PC-9 (cell line): ENCODE results near the gene DUSP14. TPM values are rescaled to one million over a fixed set of nuclear protein-coding genes. Genes with fewer than 3 reads are reported as not detected.
A peak's percentile ranks its signal among the peaks of the same experiment; 100 is the strongest.

Source experiments
- BruUV-seq: library from RNA; stranded (reverse); fragments of 400-500 nt; replicated peaks from 2 replicates; lab custom pipeline; 2021; lab: Mats Ljungman, UMichigan
- CTCF ChIA-PET: fragments of 300-600 bp; sonication (Branson Sonifier 250); formaldehyde crosslinking; loops from one replicate; lab custom pipeline; 2022; ENCODE audit warnings: antibody characterized with exemption; lab: Charles Lee
- POLR2A ChIA-PET: fragments of 300-600 bp; sonication (Branson Sonifier 250); formaldehyde crosslinking; loops from one replicate; lab custom pipeline; 2022; ENCODE audit warnings: antibody characterized with exemption; ENCODE audit not compliant: unreplicated experiment; lab: Charles Lee
- DNase-seq, 2 experiments: peaks; one replicate each; pipeline versions ENCODE4 v3.0.0 to v3.0.0-alpha.2; 2015 to 2022; ENCODE audit warnings: mixed read lengths in 1 of 2
- H2AFZ ChIP-seq: fragments of 200-600 bp; sonication (generic); 2 replicates; pipeline ENCODE4 v1.8.1; 2017; ENCODE audit warnings: antibody characterized with exemption
- H3F3A ChIP-seq: fragments of 200-600 bp; sonication (generic); 2 replicates; pipeline ENCODE4 v1.8.1; 2017; ENCODE audit warnings: antibody characterized with exemption, mild to moderate bottlenecking, low read depth; ENCODE audit not compliant: insufficient read depth
- H3K27ac ChIP-seq: fragments of 200-600 bp; sonication (generic); 2 replicates; pipeline ENCODE4 v1.6.1; 2016; ENCODE audit warnings: mixed run types
- H3K27me3 ChIP-seq: fragments of 200-600 bp; sonication (generic); 2 replicates; pipeline ENCODE4 v1.6.1; 2016; ENCODE audit warnings: low read depth, mixed run types; ENCODE audit not compliant: insufficient read depth
- H3K36me3 ChIP-seq: fragments of 200-600 bp; sonication (generic); 2 replicates; pipeline ENCODE4 v1.6.1; 2016; ENCODE audit warnings: low read depth, mixed run types
- H3K4me1 ChIP-seq: fragments of 200-600 bp; sonication (generic); replicated peaks from 2 replicates; pipeline ENCODE4 v1.6.1; 2016; ENCODE audit warnings: mixed run types; ENCODE audit not compliant: insufficient read depth
- H3K4me2 ChIP-seq: fragments of 200-600 bp; sonication (generic); 2 replicates; pipeline ENCODE4 v1.6.1; 2017; ENCODE audit warnings: mixed run types
- H3K4me3 ChIP-seq: fragments of 200-600 bp; sonication (generic); 2 replicates; pipeline ENCODE4 v1.6.1; 2016; ENCODE audit warnings: mixed run types
- H3K79me2 ChIP-seq: fragments of 200-600 bp; sonication (generic); 2 replicates; pipeline ENCODE4 v1.6.1; 2017; ENCODE audit warnings: low read depth, mixed run types
- H3K9me2 ChIP-seq: fragments of 200-600 bp; sonication (generic); 2 replicates; pipeline ENCODE4 v1.8.1; 2017; ENCODE audit warnings: mild to moderate bottlenecking; ENCODE audit not compliant: insufficient read depth
- H3K9me3 ChIP-seq: fragments of 200-600 bp; sonication (generic); 2 replicates; pipeline ENCODE4 v1.8.1; 2016; ENCODE audit warnings: low read depth; ENCODE audit not compliant: insufficient read depth
- H4K20me1 ChIP-seq: fragments of 200-600 bp; sonication (generic); 2 replicates; pipeline ENCODE4 v1.8.1; 2017; ENCODE audit not compliant: insufficient read depth
- EZH2 ChIP-seq: fragments of 200-600 bp; sonication (generic); IDR thresholded peaks from 2 replicates; pipeline ENCODE4 v1.8.0; 2017; ENCODE audit warnings: antibody characterized with exemption, low read depth
- intact Hi-C: fragments of 100-400 bp; cut with micrococcal nuclease; formaldehyde crosslinking; loops from one replicate; pipeline ENCODE4 v1.10.0; 2022; ENCODE audit not compliant: unreplicated experiment
- total RNA-seq: library from RNA; stranded (reverse); gene quantifications from 2 replicates; pipeline ENCODE4 v1.2.3, GENCODE V29; 2021
- TF ChIP-seq, protein P1 (sequence below): fragments of 200-600 bp; sonication (generic); conservative IDR thresholded peaks from 2 replicates; pipeline ENCODE4 v1.6.1; 2017; ENCODE audit warnings: mixed run types, antibody characterized with exemption, mild to moderate bottlenecking, moderate library complexity

The DUSP14 gene
- total RNA-seq, 1 experiment from 2014 or later = 23.3 TPM

DNA sequence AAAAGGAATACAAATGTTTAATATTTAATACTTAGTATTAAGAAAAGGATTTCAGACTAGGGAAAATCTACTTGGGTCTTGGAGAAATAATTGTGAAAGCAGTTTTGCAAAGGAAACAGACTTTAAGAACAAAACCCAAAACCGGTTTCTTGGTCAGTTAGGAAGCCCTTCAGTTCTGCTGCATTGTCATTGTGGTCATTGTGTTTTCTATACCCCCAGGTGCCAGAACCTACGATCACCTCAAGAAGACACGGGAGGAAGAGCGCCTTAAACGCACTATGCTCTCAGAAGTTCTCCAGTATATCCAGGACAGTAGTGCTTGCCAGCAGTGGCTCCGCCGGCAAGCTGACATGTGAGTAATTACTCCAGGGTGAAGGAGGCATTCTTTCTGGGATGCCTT is 19.5 kb upstream of the DUSP14 start:
- H3K36me3 ChIP-seq = peaks cover 15% of the 10 kb centered on the region; the same call in 1 of the 2 replicates
- H3K4me3 ChIP-seq = no peak overlapping the region
- H3K27me3 ChIP-seq = no peaks in the 10 kb centered on the region
- intact Hi-C loops = no loop called here
- CTCF ChIA-PET = no interaction called here
- no peak for DNase-seq
- TF ChIP-seq, protein P1, sequence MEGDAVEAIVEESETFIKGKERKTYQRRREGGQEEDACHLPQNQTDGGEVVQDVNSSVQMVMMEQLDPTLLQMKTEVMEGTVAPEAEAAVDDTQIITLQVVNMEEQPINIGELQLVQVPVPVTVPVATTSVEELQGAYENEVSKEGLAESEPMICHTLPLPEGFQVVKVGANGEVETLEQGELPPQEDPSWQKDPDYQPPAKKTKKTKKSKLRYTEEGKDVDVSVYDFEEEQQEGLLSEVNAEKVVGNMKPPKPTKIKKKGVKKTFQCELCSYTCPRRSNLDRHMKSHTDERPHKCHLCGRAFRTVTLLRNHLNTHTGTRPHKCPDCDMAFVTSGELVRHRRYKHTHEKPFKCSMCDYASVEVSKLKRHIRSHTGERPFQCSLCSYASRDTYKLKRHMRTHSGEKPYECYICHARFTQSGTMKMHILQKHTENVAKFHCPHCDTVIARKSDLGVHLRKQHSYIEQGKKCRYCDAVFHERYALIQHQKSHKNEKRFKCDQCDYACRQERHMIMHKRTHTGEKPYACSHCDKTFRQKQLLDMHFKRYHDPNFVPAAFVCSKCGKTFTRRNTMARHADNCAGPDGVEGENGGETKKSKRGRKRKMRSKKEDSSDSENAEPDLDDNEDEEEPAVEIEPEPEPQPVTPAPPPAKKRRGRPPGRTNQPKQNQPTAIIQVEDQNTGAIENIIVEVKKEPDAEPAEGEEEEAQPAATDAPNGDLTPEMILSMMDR = no peak
- no peak for TF ChIP-seq EZH2
- H4K20me1 ChIP-seq = no peaks in the 10 kb centered on the region
- POLR2A ChIA-PET = no interaction called here
- H3K27ac ChIP-seq = no peak overlapping the region
- peaks cover 23% of the 10 kb centered on the region for H3F3A ChIP-seq
- peaks cover 29% of the 10 kb centered on the region for H3K4me1 ChIP-seq
- no peaks in the 10 kb centered on the region for H3K9me2 ChIP-seq
- no TSS peak for BruUV-seq
- H3K79me2 ChIP-seq = no peaks in the 10 kb centered on the region
- H3K4me2 ChIP-seq = no peak overlapping the region
- H3K9me3 ChIP-seq = no peaks in the 10 kb centered on the region
- no peak overlapping the region for H2AFZ ChIP-seq

DNA sequence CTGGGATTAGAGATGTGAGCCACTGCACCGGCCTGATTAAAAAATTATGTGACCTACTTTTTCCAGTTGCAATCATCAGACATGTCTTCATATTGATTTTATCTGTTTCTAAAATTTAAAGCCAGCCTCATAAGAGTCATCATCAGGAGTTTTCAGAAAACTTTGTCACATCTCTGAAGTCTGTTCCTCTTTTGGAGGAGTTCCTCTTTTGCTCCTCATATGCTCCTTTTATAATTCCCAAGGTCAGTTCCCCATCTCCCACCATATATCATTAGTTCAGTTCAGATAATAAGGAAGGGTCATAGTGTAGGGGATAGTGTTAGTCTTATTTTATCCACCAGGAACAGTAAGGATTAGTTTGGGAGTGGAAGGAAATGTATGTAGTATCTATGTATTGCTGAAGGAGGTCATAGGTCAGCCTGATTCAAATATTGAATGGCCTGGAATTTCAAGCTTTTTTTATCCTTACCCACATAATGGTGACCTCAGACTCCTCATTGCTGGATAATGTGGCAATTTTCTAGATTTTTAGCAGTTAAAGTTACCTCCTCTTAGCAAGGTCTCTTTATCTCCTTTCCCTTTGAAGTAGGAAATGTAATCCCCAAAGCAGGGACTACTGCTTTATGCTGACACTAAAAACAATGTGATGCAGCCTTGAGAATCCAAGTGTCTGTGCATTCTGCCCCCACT is 13.8 kb upstream of the DUSP14 start:
- H3F3A ChIP-seq = peaks cover 40% of the 10 kb centered on the region
- no peaks in the 10 kb centered on the region for H4K20me1 ChIP-seq
- no peak for TF ChIP-seq EZH2
- TF ChIP-seq, protein P1 = no peak
- peak overlapping the region; percentile 10; the same call in 1 of the 2 replicates for H3K4me3 ChIP-seq
- peaks cover 46% of the 10 kb centered on the region for H3K4me1 ChIP-seq
- DNase-seq = peak in 1 of 2 experiments; percentile 57
- H3K9me3 ChIP-seq = no peaks in the 10 kb centered on the region
- peaks cover 14% of the 10 kb centered on the region for H3K36me3 ChIP-seq
- H3K9me2 ChIP-seq = no peaks in the 10 kb centered on the region
- intact Hi-C loops = loop anchor here (1.0 kb wide), 2 partner anchors 12 to 26 kb away; no protein-coding TSS in a partner anchor
- ChIA-PET POLR2A (interaction anchor here (1.2 kb wide), 1 partner anchor 12 kb away, joined by 8 read pairs; no protein-coding TSS in a partner anchor), CTCF (no interaction called here)
- H3K27me3 ChIP-seq = no peaks in the 10 kb centered on the region
- H2AFZ ChIP-seq = no peak overlapping the region
- H3K79me2 ChIP-seq = no peaks in the 10 kb centered on the region; the same call in 1 of the 2 replicates
- H3K4me2 ChIP-seq = peak overlapping the region; percentile 67
- peak overlapping the region; percentile 95 for H3K27ac ChIP-seq
- BruUV-seq = no TSS peak

DNA sequence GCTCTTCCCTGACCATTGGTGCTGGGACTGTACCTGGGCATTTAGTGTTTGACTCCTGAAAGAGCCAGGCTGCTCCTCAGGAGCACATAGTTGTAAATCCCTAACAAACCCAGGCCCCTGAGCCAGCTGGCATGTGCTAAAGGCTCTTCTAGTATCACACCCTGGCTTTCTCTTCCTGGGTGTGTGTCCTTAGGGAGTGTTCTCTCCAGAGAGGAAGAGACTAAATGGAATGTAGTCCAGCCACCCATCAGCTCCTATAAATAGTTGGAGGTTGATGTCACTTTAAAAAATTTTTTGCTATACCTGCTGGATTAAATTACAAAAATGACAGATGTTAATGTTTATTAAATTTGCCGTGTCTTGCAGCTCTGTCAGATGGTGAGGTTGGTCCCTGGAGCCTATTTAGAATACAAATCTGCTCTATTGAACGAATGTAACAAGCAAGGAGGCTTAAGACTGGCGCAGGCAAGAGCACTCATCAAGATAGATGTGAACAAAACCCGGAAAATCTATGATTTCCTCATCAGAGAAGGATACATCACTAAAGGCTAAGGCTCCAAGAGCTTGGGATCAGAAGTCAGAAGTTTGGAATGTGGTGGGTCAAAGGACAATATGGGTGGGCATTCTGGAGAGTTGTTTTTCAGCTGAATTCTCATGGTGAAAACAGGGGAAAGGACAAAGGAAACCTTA is 13.1 kb upstream of the DUSP14 start:
- peak overlapping the region; percentile 15; the same call in 1 of the 2 replicates for H3K4me3 ChIP-seq
- BruUV-seq = no TSS peak
- peak; percentile 60 to 97 for DNase-seq

More for the DNA sequence above, 13.1 kb upstream of the DUSP14 start:
- H3K9me3 ChIP-seq = no peaks in the 10 kb centered on the region
- POLR2A ChIA-PET = interaction anchor here (1.2 kb wide), 1 partner anchor 12 kb away, joined by 8 read pairs; no protein-coding TSS in a partner anchor
- H2AFZ ChIP-seq = no peak overlapping the region
- peaks cover 40% of the 10 kb centered on the region for H3F3A ChIP-seq
- H3K79me2 ChIP-seq = no peaks in the 10 kb centered on the region; the same call in 1 of the 2 replicates
- H3K4me1 ChIP-seq = peaks cover 46% of the 10 kb centered on the region
- CTCF ChIA-PET = interaction anchor here (0.5 to 0.6 kb wide), 3 partner anchors 10 to 133 kb away, joined by 3 to 6 read pairs (median 5); no protein-coding TSS in a partner anchor
- no peaks in the 10 kb centered on the region for H4K20me1 ChIP-seq
- TF ChIP-seq, protein P1 = no peak
- intact Hi-C loops = loop anchor here (1.0 kb wide), 2 partner anchors 12 to 26 kb away; no protein-coding TSS in a partner anchor
- peak overlapping the region; percentile 95 for H3K27ac ChIP-seq
- peaks cover 11% of the 10 kb centered on the region; the same call in 1 of the 2 replicates for H3K36me3 ChIP-seq
- no peaks in the 10 kb centered on the region for H3K9me2 ChIP-seq
- H3K27me3 ChIP-seq = no peaks in the 10 kb centered on the region
- H3K4me2 ChIP-seq = peak overlapping the region; percentile 67
